HCT116 (cell line): ENCODE data around the gene ATG2B. TPM values are rescaled to one million over a fixed set of nuclear protein-coding genes. Genes with fewer than 3 reads are reported as not detected.

Source experiments
- ATAC-seq: fragments of 200-7000 bp; cut with Tn5 transposase; 2 replicates; pipeline ENCODE4 v1.9.1; 2020; ENCODE audit warnings: mild to moderate bottlenecking, moderate library complexity
- BruUV-seq: library from RNA; stranded (reverse); fragments of 400-500 nt; replicated peaks from 2 replicates; lab custom pipeline; 2021; lab: Mats Ljungman, UMichigan
- CTCF ChIA-PET: fragments of 300-600 bp; sonication (Branson Sonifier 250); formaldehyde crosslinking; loops from one replicate; lab custom pipeline; 2021; ENCODE audit warnings: antibody characterized with exemption; lab: Charles Lee
- POLR2A ChIA-PET: fragments of 300-600, 350-600 bp; sonication (Branson Sonifier 250); formaldehyde crosslinking; loops from one replicate; lab custom pipeline; 2021; ENCODE audit warnings: antibody characterized with exemption; lab: Charles Lee
- RAD21 ChIA-PET, 2 experiments: fragments of 300-600 bp; sonication (Branson Sonifier 250); formaldehyde crosslinking; loops; one replicate each; lab custom pipeline; 2023; ENCODE audit warnings: low total read pairs in 2 of 2; ENCODE audit not compliant: uncharacterized antibody in 2 of 2, unreplicated experiment in 2 of 2, low non-redundant PET in 1 of 2; lab: Charles Lee
- DNase-seq: peaks from one replicate; pipeline ENCODE4 v3.0.0-alpha.2; 2010; ENCODE audit warnings: low read depth, low spot score
- H2AFZ ChIP-seq: fragments of 200-600 bp; shearing (Covaris generic), sonication (generic); 2 replicates; pipeline ENCODE4 v1.6.1; 2017; ENCODE audit warnings: low read depth, mixed run types, mixed read lengths, antibody characterized with exemption, low read length; ENCODE audit not compliant: poor library complexity, severe bottlenecking
- H3K27ac ChIP-seq: 2 replicates; pipeline ENCODE4 v1.5.1; 2012; ENCODE audit warnings: low read depth, low read length
- H3K27me3 ChIP-seq: fragments of 200-600 bp; sonication (generic); 2 replicates; pipeline ENCODE4 v1.6.1; 2016; ENCODE audit warnings: mixed run types, low read length, mixed read lengths; ENCODE audit not compliant: insufficient read depth
- H3K36me3 ChIP-seq, 2 experiments: fragments of 200-500 bp in 1 of 2; fragments of 200-600 bp in 1 of 2; sonication (Bioruptor generic) in 1 of 2; sonication (generic) in 1 of 2; 2 replicates each; pipeline versions ENCODE4 v1.5.1 to v1.6.1; 2014 to 2016; ENCODE audit warnings: low read length in 2 of 2, inconsistent platforms in 1 of 2, mixed read lengths in 1 of 2, mixed run types in 1 of 2; ENCODE audit not compliant: insufficient read depth in 2 of 2, control insufficient read depth in 1 of 2
- H3K4me1 ChIP-seq, 2 experiments: fragments of 200-600 bp in 1 of 2; sonication (generic) in 1 of 2; 2 replicates each; pipeline versions ENCODE4 v1.5.1 to v1.6.1; 2012 to 2017; ENCODE audit warnings: low read length in 2 of 2, inconsistent platforms in 1 of 2, mild to moderate bottlenecking in 1 of 2, mixed read lengths in 1 of 2, mixed run types in 1 of 2, moderate library complexity in 1 of 2; ENCODE audit not compliant: insufficient read depth in 2 of 2, control insufficient read depth in 1 of 2
- H3K4me2 ChIP-seq: fragments of 200-600 bp; sonication (generic); 2 replicates; pipeline ENCODE4 v1.6.1; 2017; ENCODE audit warnings: mixed run types, low read length, mixed read lengths
- H3K4me3 ChIP-seq, 2 experiments: fragments of 200-600 bp in 1 of 2; sonication (generic) in 1 of 2; replicated peaks in 1 of 2; 2 replicates each; pipeline ENCODE4 v1.5.1; 2011 to 2016; ENCODE audit warnings: low read length in 2 of 2, control low read depth in 1 of 2, low read depth in 1 of 2, mild to moderate bottlenecking in 1 of 2, mixed read lengths in 1 of 2, mixed run types in 1 of 2
- H3K79me2 ChIP-seq: fragments of 200-600 bp; sonication (generic); 2 replicates; pipeline ENCODE4 v1.6.1; 2017; ENCODE audit warnings: mild to moderate bottlenecking, mixed run types, low read length, moderate library complexity, mixed read lengths; ENCODE audit not compliant: insufficient read depth
- H3K9ac ChIP-seq: fragments of 200-600 bp; sonication (generic); 2 replicates; pipeline ENCODE4 v1.6.1; 2016; ENCODE audit warnings: low read length, mixed read lengths
- H3K9me2 ChIP-seq: fragments of 200-600 bp; sonication (generic), shearing (Covaris generic); 2 replicates; pipeline ENCODE4 v1.6.1; 2017; ENCODE audit warnings: mixed run types, mild to moderate bottlenecking, moderate library complexity; ENCODE audit not compliant: insufficient read depth
- H3K9me3 ChIP-seq, 2 experiments: fragments of 200-500 bp in 1 of 2; fragments of 200-600 bp in 1 of 2; sonication (Bioruptor generic) in 1 of 2; sonication (generic) in 1 of 2; 2 replicates each; pipeline ENCODE4 v1.6.1; 2014 to 2017; ENCODE audit warnings: low read length in 2 of 2, mixed read lengths in 2 of 2, inconsistent platforms in 1 of 2, low read depth in 1 of 2, mild to moderate bottlenecking in 1 of 2, mixed run types in 1 of 2, moderate library complexity in 1 of 2; ENCODE audit not compliant: control insufficient read depth in 1 of 2, insufficient read depth in 1 of 2
- H4K20me1 ChIP-seq: fragments of 200-600 bp; sonication (generic), shearing (Covaris generic); 2 replicates; pipeline ENCODE4 v1.6.1; 2017; ENCODE audit warnings: mixed run types, mild to moderate bottlenecking, moderate library complexity; ENCODE audit not compliant: insufficient read depth
- CBX3 ChIP-seq: IDR thresholded peaks from 2 replicates; pipeline ENCODE4 v1.6.1; 2012; ENCODE audit warnings: low read depth
- CEBPB ChIP-seq: IDR thresholded peaks from 2 replicates; pipeline ENCODE4 v1.6.1; 2012; ENCODE audit warnings: low read depth
- CTCF ChIP-seq, 3 experiments: fragments of 200-600 bp in 1 of 3; sonication (generic) in 1 of 3; IDR thresholded peaks in 2 of 3; conservative IDR thresholded peaks in 1 of 3; 2 replicates each; pipeline ENCODE4 v1.5.1; 2012 to 2017; ENCODE audit warnings: low read depth in 2 of 3, low read length in 2 of 3, antibody characterized with exemption in 1 of 3, borderline replicate concordance in 1 of 3, control low read depth in 1 of 3, mild to moderate bottlenecking in 1 of 3, mixed read lengths in 1 of 3, mixed run types in 1 of 3, moderate library complexity in 1 of 3; ENCODE audit not compliant: insufficient read depth in 1 of 3
- ELF1 ChIP-seq: IDR thresholded peaks from 2 replicates; pipeline ENCODE4 v1.6.1; 2012; ENCODE audit warnings: low read depth, borderline replicate concordance
- EZH2 ChIP-seq: fragments of 200-600 bp; sonication (generic); IDR thresholded peaks from 2 replicates; pipeline ENCODE4 v1.6.1; 2017; ENCODE audit warnings: antibody characterized with exemption, mixed run types
- JUND ChIP-seq: IDR thresholded peaks from 2 replicates; pipeline ENCODE4 v1.6.1; 2012
- POLR2AphosphoS5 ChIP-seq: IDR thresholded peaks from 2 replicates; pipeline ENCODE4 v1.6.1; 2011; ENCODE audit warnings: mild to moderate bottlenecking, low read depth, low read length, moderate library complexity
- REST ChIP-seq: IDR thresholded peaks from 2 replicates; pipeline ENCODE4 v1.6.1; 2012; ENCODE audit warnings: low read depth
- SP1 ChIP-seq: IDR thresholded peaks from 2 replicates; pipeline ENCODE4 v1.6.1; 2012; ENCODE audit warnings: low read depth
- TCF7L2 ChIP-seq: IDR thresholded peaks from 2 replicates; pipeline ENCODE4 v1.7.0; 2011; ENCODE audit warnings: borderline replicate concordance, inconsistent platforms; ENCODE audit not compliant: insufficient read depth, insufficient read length; ENCODE audit errors: extremely low read depth
- YY1 ChIP-seq: IDR thresholded peaks from 2 replicates; pipeline ENCODE4 v1.6.1; 2011; ENCODE audit warnings: low read length, low read depth, moderate library complexity, mild to moderate bottlenecking; ENCODE audit not compliant: insufficient replicate concordance; ENCODE audit errors: extremely low read depth
- intact Hi-C: fragments of 100-400 bp; cut with micrococcal nuclease; formaldehyde crosslinking; loops from 2 replicates; pipeline ENCODE4 v1.10.0; 2022
- total RNA-seq: library from RNA; stranded (reverse); gene quantifications from one replicate; pipeline ENCODE4 v1.2.1, GENCODE V29; 2021; ENCODE audit not compliant: unreplicated experiment
- TF ChIP-seq, protein P1 (sequence below): IDR thresholded peaks from 2 replicates; pipeline ENCODE4 v1.6.1; 2011; ENCODE audit warnings: mild to moderate bottlenecking, low read length, moderate library complexity; ENCODE audit not compliant: insufficient replicate concordance; ENCODE audit errors: extremely low read depth
- TF ChIP-seq, protein P2 (sequence below): IDR thresholded peaks from 2 replicates; pipeline ENCODE4 v1.6.1; 2012

ATG2B gene
- total RNA-seq, 1 experiment from 2014 or later, result 6.4 TPM

DNA sequence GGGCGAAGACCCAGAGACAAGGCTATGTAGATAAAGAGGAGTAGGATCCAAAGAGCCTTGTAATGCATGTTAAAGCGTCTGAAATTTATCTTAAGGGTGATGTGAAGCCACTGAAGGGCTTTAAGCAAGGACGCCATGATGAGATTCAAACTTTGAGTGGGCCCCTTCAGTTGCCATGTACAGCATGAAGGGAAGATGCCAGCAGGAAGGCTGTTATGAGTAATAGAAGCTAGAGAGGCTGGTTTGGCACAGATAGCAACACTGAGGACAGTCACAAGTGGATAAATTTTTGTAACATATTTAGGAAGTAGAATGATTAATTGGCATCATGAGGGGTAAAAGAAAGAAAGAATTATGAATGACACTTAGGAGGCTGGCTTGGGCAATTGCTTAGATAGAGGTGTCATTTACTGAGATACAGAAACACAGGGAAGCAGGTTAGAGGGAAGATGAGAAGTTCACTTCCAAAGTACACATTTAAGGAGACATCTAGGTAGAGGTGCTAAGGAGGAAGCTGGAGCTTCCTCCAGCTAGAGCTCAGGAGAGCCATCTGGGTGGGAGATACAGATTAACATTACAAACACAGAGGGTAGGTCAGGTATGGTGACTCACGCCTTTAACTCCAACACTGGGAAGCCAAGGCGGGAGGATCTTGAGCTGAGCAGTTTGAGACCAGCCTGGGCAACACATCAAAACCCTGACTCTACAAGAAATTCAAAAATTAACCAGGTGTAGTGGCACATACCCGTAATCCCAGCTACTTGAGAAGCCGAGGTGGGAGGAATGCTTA is 13.7 kb downstream of the ATG2B start:
- H3K4me1 ChIP-seq, result no peaks in the 10 kb centered on the region
- ChIA-PET POLR2A (no interaction called here), CTCF (no interaction called here), RAD21 (no interaction called here)
- no peak for ATAC-seq
- no peaks in the 10 kb centered on the region for H4K20me1 ChIP-seq
- H3K27me3 ChIP-seq, result no peaks in the 10 kb centered on the region
- no peak overlapping the region for H3K9ac ChIP-seq
- no peaks in the 10 kb centered on the region for H3K79me2 ChIP-seq
- TF ChIP-seq REST, result no peak
- TF ChIP-seq POLR2AphosphoS5, result no peak
- TF ChIP-seq CBX3, result no peak
- no peak for TF ChIP-seq JUND
- no peak for TF ChIP-seq SP1
- no peak for TF ChIP-seq YY1
- no peak for TF ChIP-seq TCF7L2
- no peak for TF ChIP-seq CEBPB
- TF ChIP-seq, protein P1, sequence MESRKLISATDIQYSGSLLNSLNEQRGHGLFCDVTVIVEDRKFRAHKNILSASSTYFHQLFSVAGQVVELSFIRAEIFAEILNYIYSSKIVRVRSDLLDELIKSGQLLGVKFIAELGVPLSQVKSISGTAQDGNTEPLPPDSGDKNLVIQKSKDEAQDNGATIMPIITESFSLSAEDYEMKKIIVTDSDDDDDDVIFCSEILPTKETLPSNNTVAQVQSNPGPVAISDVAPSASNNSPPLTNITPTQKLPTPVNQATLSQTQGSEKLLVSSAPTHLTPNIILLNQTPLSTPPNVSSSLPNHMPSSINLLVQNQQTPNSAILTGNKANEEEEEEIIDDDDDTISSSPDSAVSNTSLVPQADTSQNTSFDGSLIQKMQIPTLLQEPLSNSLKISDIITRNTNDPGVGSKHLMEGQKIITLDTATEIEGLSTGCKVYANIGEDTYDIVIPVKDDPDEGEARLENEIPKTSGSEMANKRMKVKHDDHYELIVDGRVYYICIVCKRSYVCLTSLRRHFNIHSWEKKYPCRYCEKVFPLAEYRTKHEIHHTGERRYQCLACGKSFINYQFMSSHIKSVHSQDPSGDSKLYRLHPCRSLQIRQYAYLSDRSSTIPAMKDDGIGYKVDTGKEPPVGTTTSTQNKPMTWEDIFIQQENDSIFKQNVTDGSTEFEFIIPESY, result no peak
- TF ChIP-seq EZH2, result no peak
- TF ChIP-seq ELF1, result no peak
- TF ChIP-seq, protein P2, sequence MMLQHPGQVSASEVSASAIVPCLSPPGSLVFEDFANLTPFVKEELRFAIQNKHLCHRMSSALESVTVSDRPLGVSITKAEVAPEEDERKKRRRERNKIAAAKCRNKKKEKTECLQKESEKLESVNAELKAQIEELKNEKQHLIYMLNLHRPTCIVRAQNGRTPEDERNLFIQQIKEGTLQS, result no peak
- no peak for TF ChIP-seq CTCF (IDR thresholded peaks at IDR 0.05 in 2 of 3, conservative IDR thresholded peaks at IDR 0.05 in 1 of 3; ENCODE audit: borderline replicate concordance in 1 of 3, insufficient read depth in 1 of 3, low read depth in 2 of 3, low read length in 2 of 3)
- H3K36me3 ChIP-seq, result no peaks in the 10 kb centered on the region
- H2AFZ ChIP-seq, result no peak overlapping the region
- no peak overlapping the region for H3K4me3 ChIP-seq
- H3K4me2 ChIP-seq, result no peak overlapping the region
- no peaks in the 10 kb centered on the region for H3K9me3 ChIP-seq
- H3K9me2 ChIP-seq, result no peaks in the 10 kb centered on the region
- DNase-seq, result no peak
- BruUV-seq, result no TSS peak
- intact Hi-C loops, result no loop called here
- no peak overlapping the region for H3K27ac ChIP-seq
